ENCODE results near the gene RRAGC. TPM values are rescaled to one million over a fixed set of nuclear protein-coding genes. Genes with fewer than 3 reads are reported as not detected.

The RRAGC gene
- total and polyA plus RNA-seq, 2 experiments from 2014 or later, result 9.3 to 12.8 TPM

DNA sequence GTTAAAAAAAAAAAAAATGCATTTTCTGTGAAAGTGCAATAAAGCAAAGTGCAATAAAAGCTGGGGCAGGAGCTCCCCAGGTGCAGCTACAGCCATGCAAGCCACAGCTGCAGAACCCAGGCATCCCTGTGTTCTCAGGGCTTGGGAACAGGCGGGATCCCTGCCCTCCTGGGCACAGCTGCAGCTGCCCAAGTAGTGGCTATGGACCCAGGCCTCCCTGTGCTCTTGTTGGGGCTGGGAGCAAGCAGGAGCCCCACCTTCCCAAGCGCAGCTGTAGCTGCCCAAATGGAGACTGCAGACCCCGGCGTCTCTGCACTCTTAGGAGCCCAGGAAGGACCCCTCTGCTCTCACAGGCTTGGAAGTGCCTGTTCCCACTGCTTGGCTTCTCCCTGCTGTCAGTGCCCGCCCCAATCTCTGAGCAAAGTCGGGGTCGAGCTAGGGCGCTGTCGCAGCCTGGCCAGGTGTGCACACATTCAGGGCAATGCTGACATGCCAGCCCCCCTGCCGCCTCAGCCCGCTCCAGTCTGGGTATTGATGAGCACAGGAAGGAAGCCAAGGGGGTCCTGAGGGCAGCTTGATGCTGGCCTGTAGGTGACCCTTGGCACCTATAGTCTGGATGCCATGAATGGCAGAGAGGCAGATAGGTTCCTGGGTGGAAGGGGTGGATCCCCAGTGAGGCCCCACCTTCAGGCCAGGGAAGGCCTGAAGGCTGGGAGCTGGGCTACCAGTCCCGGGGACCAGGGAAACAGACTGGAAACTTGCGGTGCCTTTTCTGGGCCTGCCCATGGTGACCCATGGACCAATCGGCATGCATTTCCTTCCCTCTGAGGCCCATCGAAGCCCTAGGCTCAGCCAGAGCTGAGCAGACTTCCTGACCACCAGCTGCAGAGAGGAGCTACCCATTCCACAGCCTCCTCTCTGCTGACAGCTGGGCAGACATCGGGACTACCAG is 58.6 kb downstream of the RRAGC start (continued):
- TF ChIP-seq, protein P1, sequence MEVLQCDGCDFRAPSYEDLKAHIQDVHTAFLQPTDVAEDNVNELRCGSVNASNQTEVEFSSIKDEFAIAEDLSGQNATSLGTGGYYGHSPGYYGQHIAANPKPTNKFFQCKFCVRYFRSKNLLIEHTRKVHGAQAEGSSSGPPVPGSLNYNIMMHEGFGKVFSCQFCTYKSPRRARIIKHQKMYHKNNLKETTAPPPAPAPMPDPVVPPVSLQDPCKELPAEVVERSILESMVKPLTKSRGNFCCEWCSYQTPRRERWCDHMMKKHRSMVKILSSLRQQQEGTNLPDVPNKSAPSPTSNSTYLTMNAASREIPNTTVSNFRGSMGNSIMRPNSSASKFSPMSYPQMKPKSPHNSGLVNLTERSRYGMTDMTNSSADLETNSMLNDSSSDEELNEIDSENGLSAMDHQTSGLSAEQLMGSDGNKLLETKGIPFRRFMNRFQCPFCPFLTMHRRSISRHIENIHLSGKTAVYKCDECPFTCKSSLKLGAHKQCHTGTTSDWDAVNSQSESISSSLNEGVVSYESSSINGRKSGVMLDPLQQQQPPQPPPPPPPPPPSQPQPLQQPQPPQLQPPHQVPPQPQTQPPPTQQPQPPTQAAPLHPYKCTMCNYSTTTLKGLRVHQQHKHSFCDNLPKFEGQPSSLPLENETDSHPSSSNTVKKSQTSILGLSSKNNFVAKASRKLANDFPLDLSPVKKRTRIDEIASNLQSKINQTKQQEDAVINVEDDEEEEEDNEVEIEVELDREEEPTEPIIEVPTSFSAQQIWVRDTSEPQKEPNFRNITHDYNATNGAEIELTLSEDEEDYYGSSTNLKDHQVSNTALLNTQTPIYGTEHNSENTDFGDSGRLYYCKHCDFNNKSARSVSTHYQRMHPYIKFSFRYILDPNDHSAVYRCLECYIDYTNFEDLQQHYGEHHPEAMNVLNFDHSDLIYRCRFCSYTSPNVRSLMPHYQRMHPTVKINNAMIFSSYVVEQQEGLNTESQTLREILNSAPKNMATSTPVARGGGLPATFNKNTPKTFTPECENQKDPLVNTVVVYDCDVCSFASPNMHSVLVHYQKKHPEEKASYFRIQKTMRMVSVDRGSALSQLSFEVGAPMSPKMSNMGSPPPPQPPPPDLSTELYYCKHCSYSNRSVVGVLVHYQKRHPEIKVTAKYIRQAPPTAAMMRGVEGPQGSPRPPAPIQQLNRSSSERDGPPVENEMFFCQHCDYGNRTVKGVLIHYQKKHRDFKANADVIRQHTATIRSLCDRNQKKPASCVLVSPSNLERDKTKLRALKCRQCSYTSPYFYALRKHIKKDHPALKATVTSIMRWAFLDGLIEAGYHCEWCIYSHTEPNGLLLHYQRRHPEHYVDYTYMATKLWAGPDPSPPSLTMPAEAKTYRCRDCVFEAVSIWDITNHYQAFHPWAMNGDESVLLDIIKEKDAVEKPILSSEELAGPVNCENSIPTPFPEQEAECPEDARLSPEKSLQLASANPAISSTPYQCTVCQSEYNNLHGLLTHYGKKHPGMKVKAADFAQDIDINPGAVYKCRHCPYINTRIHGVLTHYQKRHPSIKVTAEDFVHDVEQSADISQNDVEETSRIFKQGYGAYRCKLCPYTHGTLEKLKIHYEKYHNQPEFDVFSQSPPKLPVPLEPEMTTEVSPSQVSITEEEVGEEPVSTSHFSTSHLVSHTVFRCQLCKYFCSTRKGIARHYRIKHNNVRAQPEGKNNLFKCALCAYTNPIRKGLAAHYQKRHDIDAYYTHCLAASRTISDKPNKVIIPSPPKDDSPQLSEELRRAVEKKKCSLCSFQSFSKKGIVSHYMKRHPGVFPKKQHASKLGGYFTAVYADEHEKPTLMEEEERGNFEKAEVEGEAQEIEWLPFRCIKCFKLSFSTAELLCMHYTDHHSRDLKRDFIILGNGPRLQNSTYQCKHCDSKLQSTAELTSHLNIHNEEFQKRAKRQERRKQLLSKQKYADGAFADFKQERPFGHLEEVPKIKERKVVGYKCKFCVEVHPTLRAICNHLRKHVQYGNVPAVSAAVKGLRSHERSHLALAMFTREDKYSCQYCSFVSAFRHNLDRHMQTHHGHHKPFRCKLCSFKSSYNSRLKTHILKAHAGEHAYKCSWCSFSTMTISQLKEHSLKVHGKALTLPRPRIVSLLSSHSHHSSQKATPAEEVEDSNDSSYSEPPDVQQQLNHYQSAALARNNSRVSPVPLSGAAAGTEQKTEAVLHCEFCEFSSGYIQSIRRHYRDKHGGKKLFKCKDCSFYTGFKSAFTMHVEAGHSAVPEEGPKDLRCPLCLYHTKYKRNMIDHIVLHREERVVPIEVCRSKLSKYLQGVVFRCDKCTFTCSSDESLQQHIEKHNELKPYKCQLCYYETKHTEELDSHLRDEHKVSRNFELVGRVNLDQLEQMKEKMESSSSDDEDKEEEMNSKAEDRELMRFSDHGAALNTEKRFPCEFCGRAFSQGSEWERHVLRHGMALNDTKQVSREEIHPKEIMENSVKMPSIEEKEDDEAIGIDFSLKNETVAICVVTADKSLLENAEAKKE (CRISPR knock-in tag; IDR thresholded peaks at IDR 0.05), result no peak
- TF ChIP-seq JUNB (IDR thresholded peaks at IDR 0.05; ENCODE audit: unreplicated experiment), result no peak

DNA sequence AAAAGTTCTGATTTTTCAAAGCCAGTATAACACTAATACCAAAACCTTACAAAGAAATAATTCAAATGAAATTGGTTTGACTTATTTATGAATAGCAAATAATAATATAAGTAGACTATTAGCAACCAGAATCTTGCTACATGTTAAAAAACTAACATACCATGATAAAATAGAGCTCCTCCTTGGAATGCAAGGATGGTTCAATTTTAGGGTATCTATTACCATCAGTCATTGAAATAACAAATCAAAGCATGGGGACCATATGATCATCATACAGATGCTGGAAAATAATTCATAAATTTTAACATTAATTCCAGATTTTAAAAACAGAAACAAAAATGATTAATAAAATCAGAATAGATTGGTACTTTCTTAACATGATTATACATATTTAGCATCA is 66.3 kb downstream of the RRAGC start:
- H3K36me3 ChIP-seq (ENCODE audit: insufficient read depth), result 0 out of 2 replicates have a peak, but pooled peaks cover 4% of the 10 kb centered on the region
- no peak overlapping the region for H2AFZ ChIP-seq
- no peak overlapping the region for H3K27ac Mint-ChIP-seq
- H3K27me3 Mint-ChIP-seq (ENCODE audit: insufficient read depth, low read depth, poor library complexity), result peaks cover 6% of the 10 kb centered on the region
- H3K4me3 Mint-ChIP-seq, result no peak overlapping the region
- no peaks in the 10 kb centered on the region for H3K36me3 Mint-ChIP-seq (ENCODE audit: low read depth)
- DNase-seq (ENCODE audit: low spot score) (no peak), ATAC-seq (no peak)
- H3K4me1 ChIP-seq (ENCODE audit: insufficient read depth), result peaks cover 15% of the 10 kb centered on the region
- TF ChIP-seq ETS1 (IDR thresholded peaks at IDR 0.05) (no peak), STAT1 (IDR thresholded peaks at IDR 0.05; ENCODE audit: unreplicated experiment) (no peak), POLR2AphosphoS5 (IDR thresholded peaks at IDR 0.05; ENCODE audit: low read depth) (no peak), ZNF114 (CRISPR knock-in tag; IDR thresholded peaks at IDR 0.05) (no peak), NANOG (IDR thresholded peaks at IDR 0.05; ENCODE audit: borderline replicate concordance) (no peak), JUNB (IDR thresholded peaks at IDR 0.05; ENCODE audit: unreplicated experiment) (no peak)
- TF ChIP-seq, protein P1 (CRISPR knock-in tag; IDR thresholded peaks at IDR 0.05), result no peak
- no peaks in the 10 kb centered on the region for H3K27me3 ChIP-seq (ENCODE audit: insufficient read depth)
- H3K79me2 ChIP-seq (replicated peaks; ENCODE audit: insufficient read depth), result no peaks in the 10 kb centered on the region
- no peak overlapping the region for H3K4me3 ChIP-seq
- H3K27ac ChIP-seq (ENCODE audit: low read depth), result no peak overlapping the region
- H4K20me1 ChIP-seq (replicated peaks; ENCODE audit: insufficient read depth), result no peaks in the 10 kb centered on the region
- H3K9me2 ChIP-seq (ENCODE audit: insufficient read depth), result no peaks in the 10 kb centered on the region
- 0 out of 2 replicates have a peak, but pooled peaks cover under 1% of the 10 kb centered on the region for H3F3A ChIP-seq (replicated peaks; ENCODE audit: low read depth)
- H3K4me1 Mint-ChIP-seq, result peaks cover 16% of the 10 kb centered on the region
- no peak overlapping the region for H3K4me2 ChIP-seq
- H3K9me3 Mint-ChIP-seq, result no peaks in the 10 kb centered on the region
